Stimulated activated CD4-positive, alpha-beta T cell treated with anti-CD3 and anti-CD28 coated beads, TNF-alpha, amount 100 ng/mL, for 24 hours (primary cell): ENCODE data around the gene FBXO2.

Experiments used
- DNase-seq, 3 experiments: peaks; one replicate each; pipeline ENCODE4 v3.0.0-alpha.2; 2020; ENCODE audit warnings: low read depth in 3 of 3

FBXO2 gene, protein sequence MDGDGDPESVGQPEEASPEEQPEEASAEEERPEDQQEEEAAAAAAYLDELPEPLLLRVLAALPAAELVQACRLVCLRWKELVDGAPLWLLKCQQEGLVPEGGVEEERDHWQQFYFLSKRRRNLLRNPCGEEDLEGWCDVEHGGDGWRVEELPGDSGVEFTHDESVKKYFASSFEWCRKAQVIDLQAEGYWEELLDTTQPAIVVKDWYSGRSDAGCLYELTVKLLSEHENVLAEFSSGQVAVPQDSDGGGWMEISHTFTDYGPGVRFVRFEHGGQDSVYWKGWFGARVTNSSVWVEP

GRCh38 chr1:11654137-11654938 is at the start of gene FBXO2, which contains the start of gene FBXO44:
TSS of gene FBXO2 (minus strand) at chr1:11654429. CDS start at chr1:11654340, 89 bp downstream.
TSS of gene FBXO44 (plus strand) at chr1:11654877. CDS start at chr1:11655836, 959 bp downstream.
- peak; percentile 45 to 70 (median 53) for DNase-seq

- DNase-seq = no peak
Observed at GRCh38 chr1:11703357-11704193, 49.3 kb upstream of the FBXO2 start.

GRCh38 chr1:11701981-11702803 is 48.0 kb upstream of the FBXO2 start:
- no peak for DNase-seq

- DNase-seq = no peak
Observed at GRCh38 chr1:11701551-11701961, 47.3 kb upstream of the FBXO2 start.

DNA sequence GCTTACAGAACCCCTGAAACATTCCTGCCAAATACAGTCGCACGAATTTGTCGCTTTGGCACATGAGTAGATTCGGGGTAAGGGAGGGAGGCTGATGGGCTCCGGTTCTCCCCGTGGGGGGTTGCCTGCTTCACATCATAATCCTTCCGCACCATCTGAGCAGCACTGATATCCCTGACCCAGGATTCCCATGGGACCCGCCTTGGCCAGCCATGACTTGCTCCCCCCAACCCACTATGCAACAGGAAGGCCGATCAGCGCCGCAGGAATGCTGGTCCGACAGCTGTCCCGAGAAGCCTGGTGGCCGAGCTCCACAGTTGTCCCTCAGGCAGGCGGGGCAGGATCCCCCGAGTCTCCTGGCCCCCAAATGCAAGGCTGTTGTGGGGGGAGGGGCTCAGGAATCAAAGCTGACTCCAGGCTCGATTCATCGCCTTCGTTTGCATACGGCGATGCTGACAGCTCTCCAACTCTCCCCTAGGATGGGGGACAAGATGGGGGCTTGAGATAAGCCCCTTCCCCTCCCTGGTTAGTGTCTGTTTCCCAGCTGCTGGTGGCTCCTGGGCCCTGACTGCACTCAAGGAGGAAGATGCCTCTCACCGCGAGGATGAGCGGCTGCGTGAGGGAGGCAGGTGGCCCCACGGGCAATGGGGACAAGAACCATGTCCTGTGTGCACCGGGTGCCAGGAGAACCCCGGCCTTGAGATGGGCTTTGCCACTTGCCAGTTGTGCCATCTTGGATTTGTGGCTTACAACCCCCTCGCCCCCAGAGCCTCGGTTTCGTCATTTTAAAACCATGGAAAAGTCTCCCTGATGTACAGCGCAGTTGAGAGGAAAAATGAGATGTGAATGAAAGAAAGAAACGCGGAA is 46.6 kb upstream of the FBXO2 start:
- DNase-seq = no peak

- no peak for DNase-seq
Observed at GRCh38 chr1:11697893-11698210, 43.6 kb upstream of the FBXO2 start.

DNA sequence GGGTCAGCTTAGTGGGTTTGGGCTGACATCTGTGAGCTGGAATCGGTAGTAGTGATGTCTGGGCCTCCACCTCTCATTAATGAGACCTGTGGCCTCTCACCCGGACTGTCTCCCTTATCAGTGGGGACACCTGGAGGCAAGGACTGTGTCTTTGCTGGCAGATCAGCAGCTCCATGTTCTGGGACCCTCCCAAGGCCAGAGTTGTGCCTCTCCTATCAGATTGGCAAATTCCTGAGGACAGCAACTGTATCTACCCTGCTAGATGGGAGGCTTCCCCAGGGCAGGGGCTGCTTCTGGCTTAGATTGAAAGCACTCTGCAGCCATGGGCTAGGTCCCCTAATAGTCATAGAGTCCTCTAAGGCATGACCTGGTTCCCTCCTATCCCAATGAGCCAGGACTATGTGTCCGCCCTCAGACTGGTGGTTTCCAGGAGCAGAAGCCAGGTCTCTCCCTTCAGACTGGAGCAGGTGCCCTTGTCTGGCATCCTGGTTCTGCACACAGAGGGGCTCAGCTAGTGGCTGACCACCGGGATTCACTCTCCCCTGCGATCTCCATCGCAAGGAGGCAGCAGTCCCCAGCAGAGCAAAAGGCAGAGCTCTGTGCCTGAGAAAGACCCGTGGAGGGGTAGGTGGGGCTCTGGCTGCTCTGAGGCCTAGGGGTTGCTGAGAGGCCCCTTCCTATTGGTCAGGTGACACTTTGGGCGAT is 43.1 kb upstream of the FBXO2 start:
- DNase-seq = no peak

DNA sequence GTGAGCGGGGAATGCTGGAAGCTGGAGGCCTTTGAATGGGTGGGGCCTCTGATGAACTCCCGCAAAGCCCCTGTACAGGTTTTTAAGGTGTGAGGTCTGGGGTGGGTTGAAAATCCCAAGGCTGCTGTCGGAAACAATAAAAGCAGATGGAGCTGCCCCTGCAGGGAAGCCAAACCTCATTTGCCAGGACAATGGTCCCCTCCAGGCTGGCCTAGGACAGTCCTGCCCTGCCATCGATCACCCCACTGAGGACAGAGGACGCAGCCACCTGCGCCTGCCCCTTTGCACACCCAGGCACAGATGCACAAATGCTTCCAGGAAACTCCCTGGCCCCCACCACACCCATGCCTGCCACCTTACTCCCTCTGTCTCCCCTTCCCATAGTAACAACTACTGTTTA is 41.6 kb upstream of the FBXO2 start:
- DNase-seq = no peak

- DNase-seq = no peak
Observed at GRCh38 chr1:11693917-11694316, 39.7 kb upstream of the FBXO2 start.

- peak in 2 of 3 experiments; percentile 10 to 36 for DNase-seq
Observed at GRCh38 chr1:11693024-11693590, 38.9 kb upstream of the FBXO2 start.

GRCh38 chr1:11691928-11692711 is 37.9 kb upstream of the FBXO2 start:
- DNase-seq = no peak

GRCh38 chr1:11691302-11691914 is 37.2 kb upstream of the FBXO2 start, which contains the start of gene DRAXIN:
TSS of gene DRAXIN (plus strand) at chr1:11691710. CDS start at chr1:11706259, 14,549 bp downstream.
- peak in 1 of 3 experiments; percentile 5 for DNase-seq

DNA sequence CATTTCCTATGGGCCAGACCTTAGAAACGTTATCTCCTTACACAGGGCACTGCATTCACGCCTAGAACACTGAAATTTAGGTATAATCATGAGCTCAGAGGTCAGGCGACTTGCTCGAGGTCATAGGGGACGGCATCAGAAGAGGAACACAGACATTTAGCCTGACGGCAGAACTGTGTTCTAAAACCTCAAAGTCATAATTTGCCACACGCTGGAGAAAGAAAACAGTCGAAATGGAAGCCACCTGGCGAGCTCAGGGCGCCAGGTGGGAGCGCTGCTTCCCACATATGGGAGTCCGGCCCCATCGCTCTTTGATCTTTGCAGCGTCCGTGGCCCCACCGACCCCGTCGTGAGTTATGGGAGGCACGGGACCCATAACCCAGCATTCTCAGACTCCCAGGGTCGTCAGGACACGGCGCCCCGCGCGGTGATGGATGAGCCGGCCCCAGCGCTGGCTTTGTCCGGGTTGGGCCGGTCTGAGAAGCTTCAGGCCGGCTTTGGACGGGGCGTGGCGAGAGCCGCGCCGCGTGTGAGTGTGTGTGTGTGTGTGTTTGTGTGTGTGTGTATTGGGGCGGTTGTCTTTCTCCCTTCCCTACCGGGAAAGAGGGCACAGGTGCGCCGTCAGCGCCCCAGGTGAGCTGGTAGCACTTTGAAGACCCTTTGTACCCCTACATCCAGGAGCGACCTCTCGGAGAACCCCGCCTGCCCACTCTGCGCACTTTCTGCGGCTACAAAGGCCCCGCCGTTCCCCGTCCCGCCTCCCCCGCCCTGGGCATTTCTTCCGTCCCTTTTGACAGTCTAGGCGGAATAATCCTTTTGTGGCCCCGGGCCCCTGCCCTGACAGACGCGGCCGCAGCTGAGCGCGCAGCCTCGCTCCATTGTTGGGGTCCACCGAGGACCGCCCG is 36.4 kb upstream of the FBXO2 start:
- no peak for DNase-seq

DNA sequence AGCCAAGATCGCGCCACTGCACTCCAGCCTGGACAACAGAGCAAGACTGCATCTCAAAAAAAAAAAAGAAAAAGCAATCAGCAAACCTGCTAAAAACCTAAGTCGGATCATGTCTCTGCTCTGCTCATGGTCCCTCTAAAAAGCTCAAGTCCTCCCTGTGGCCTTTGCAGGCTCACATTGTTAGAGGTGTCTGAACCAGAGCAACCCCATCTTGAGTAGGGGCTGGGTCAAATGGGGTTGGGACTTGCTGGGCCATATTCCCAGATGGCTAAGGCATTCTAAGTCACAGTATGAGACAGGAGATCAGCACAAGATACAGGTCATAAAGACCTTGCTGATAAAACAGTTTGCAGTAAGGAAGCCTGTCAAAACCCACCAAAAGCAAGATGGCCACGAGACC is 34.3 kb upstream of the FBXO2 start:
- DNase-seq = no peak

- DNase-seq = no peak
Observed at GRCh38 chr1:11685210-11685752, 31.1 kb upstream of the FBXO2 start.

- DNase-seq = no peak
Observed at GRCh38 chr1:11684070-11684469, 29.8 kb upstream of the FBXO2 start.

- DNase-seq = no peak
Observed at GRCh38 chr1:11682799-11683198, 28.6 kb upstream of the FBXO2 start.
